Neural progenitor cell (in vitro differentiated cells): ENCODE results near the gene WDPCP.

ENCODE experiments used
- CTCF ChIP-seq: fragments of 200-600 bp; sonication (generic); IDR thresholded peaks from 2 replicates; pipeline ENCODE4 v1.5.1; 2017; ENCODE audit warnings: antibody characterized with exemption, mild to moderate bottlenecking
- EZH2 ChIP-seq: fragments of 200-600 bp; sonication (generic); IDR thresholded peaks from 2 replicates; pipeline ENCODE4 v1.6.1; 2017; ENCODE audit warnings: antibody characterized with exemption, mild to moderate bottlenecking, moderate library complexity

- TF ChIP-seq CTCF (no peak), EZH2 (no peak)
These were observed 261.8 kb downstream of the WDPCP start for GRCh38 chr2:63326473-63326872.
